Endothelial cell of umbilical vein (primary cell): Measurements from ENCODE around the gene LIMA1. TPM values are rescaled to one million over a fixed set of nuclear protein-coding genes. Genes with fewer than 3 reads are reported as not detected.

ENCODE experiments used
- BruUV-seq: library from RNA; stranded (reverse); fragments of 400-500 nt; replicated peaks from 2 replicates; lab custom pipeline; 2021; lab: Mats Ljungman, UMichigan
- CTCF ChIA-PET: fragments of 300-600, 350-600 bp; sonication (Branson Sonifier 250); formaldehyde crosslinking; loops from one replicate; lab custom pipeline; 2021; ENCODE audit warnings: antibody characterized with exemption, inconsistent platforms; lab: Charles Lee
- POLR2A ChIA-PET: fragments of 300-600, 350-600 bp; sonication (Branson Sonifier 250); formaldehyde crosslinking; loops from one replicate; lab custom pipeline; 2021; ENCODE audit warnings: antibody characterized with exemption, inconsistent platforms; lab: Charles Lee
- DNase-seq: peaks from one replicate; pipeline ENCODE4 v3.0.0-alpha.2; 2011; ENCODE audit warnings: low read depth, low spot score
- FAIRE-seq: peaks from 2 replicates; lab custom pipeline; 2011; peaks lifted over from hg19 to GRCh38; lab: Jason Lieb, UNC
- H2AFZ ChIP-seq: 2 replicates; pipeline ENCODE4 v1.6.0; 2012; ENCODE audit warnings: low read depth, low read length, control low read depth, inconsistent platforms
- H3K27ac ChIP-seq: 2 replicates; pipeline ENCODE4 v1.5.1; 2011; ENCODE audit warnings: low read depth, mild to moderate bottlenecking, control low read depth, low read length, moderate library complexity; ENCODE audit not compliant: insufficient read depth
- H3K27me3 ChIP-seq, 2 experiments: 2 replicates each; pipeline versions ENCODE4 v1.6.0 to v1.6.1; 2011; ENCODE audit warnings: low read length in 2 of 2, mixed read lengths in 1 of 2; ENCODE audit not compliant: control insufficient read depth in 2 of 2, insufficient read depth in 2 of 2
- H3K36me3 ChIP-seq, 2 experiments: 2 replicates in 1 of 2; 3 replicates in 1 of 2; pipeline ENCODE4 v1.5.1; 2011; ENCODE audit warnings: low read length in 2 of 2, mild to moderate bottlenecking in 1 of 2, moderate library complexity in 1 of 2; ENCODE audit not compliant: control insufficient read depth in 2 of 2, insufficient read depth in 2 of 2; ENCODE audit errors: extremely low read depth in 1 of 2
- H3K4me1 ChIP-seq: 3 replicates; pipeline ENCODE4 v1.5.1; 2011; ENCODE audit warnings: mild to moderate bottlenecking, low read length; ENCODE audit not compliant: control insufficient read depth, insufficient read depth; ENCODE audit errors: extremely low read depth
- H3K4me2 ChIP-seq: 2 replicates; pipeline ENCODE4 v1.6.1; 2011; ENCODE audit warnings: low read length, control low read depth, mixed read lengths; ENCODE audit not compliant: insufficient read depth
- H3K4me3 ChIP-seq, 3 experiments: fragments of 200-600 bp in 1 of 3; sonication (generic), shearing (Covaris generic) in 1 of 3; replicated peaks in 1 of 3; 2 replicates each; pipeline ENCODE4 v1.5.1; 2011 to 2016; ENCODE audit warnings: control low read depth in 3 of 3, low read length in 3 of 3, mild to moderate bottlenecking in 2 of 3, inconsistent platforms in 1 of 3, low read depth in 1 of 3, moderate library complexity in 1 of 3; ENCODE audit not compliant: insufficient read depth in 1 of 3
- H3K79me2 ChIP-seq: 2 replicates; pipeline ENCODE4 v1.6.0; 2012; ENCODE audit warnings: low read length, inconsistent platforms; ENCODE audit not compliant: control insufficient read depth, insufficient read depth
- H3K9ac ChIP-seq: replicated peaks from 2 replicates; pipeline ENCODE3; 2011; ENCODE audit warnings: low read length, control low read depth; ENCODE audit not compliant: insufficient read depth; ENCODE audit errors: extremely low read depth
- H3K9me1 ChIP-seq: replicated peaks from 3 replicates; pipeline ENCODE4 v1.6.0; 2011; ENCODE audit warnings: mild to moderate bottlenecking, low read length; ENCODE audit not compliant: control insufficient read depth, insufficient read depth; ENCODE audit errors: extremely low read depth
- H3K9me3 ChIP-seq: replicated peaks from 2 replicates; pipeline ENCODE4 v1.5.1; 2012; ENCODE audit warnings: low read length, inconsistent platforms; ENCODE audit not compliant: control insufficient read depth, insufficient read depth
- H4K20me1 ChIP-seq: replicated peaks from 2 replicates; pipeline ENCODE3; 2011; ENCODE audit warnings: mild to moderate bottlenecking, low read length; ENCODE audit not compliant: control insufficient read depth, insufficient read depth; ENCODE audit errors: extremely low read depth
- EZH2 ChIP-seq: IDR thresholded peaks from 2 replicates; pipeline ENCODE4 v1.6.1; 2012; ENCODE audit warnings: borderline replicate concordance, low read depth, mild to moderate bottlenecking, moderate library complexity, low read length, inconsistent platforms; ENCODE audit not compliant: severe bottlenecking
- FOS ChIP-seq: IDR thresholded peaks from 2 replicates; pipeline ENCODE4 v1.6.1; 2011; ENCODE audit warnings: mild to moderate bottlenecking, low read length, moderate library complexity, borderline replicate concordance; ENCODE audit not compliant: insufficient read depth
- MYC ChIP-seq: IDR thresholded peaks from one replicate; pipeline ENCODE4 v1.6.1; 2011; ENCODE audit warnings: mild to moderate bottlenecking, low read depth, low read length
- POLR2A ChIP-seq: IDR thresholded peaks from 2 replicates; pipeline ENCODE4 v1.6.1; 2012; ENCODE audit warnings: low read depth, mild to moderate bottlenecking, control low read depth, low read length
- POLR2AphosphoS5 ChIP-seq: IDR thresholded peaks from 2 replicates; pipeline ENCODE4 v1.6.1; 2012; ENCODE audit warnings: low read depth, mild to moderate bottlenecking, control low read depth, low read length, moderate library complexity; ENCODE audit not compliant: insufficient read depth
- dilution Hi-C: fragments of 300-500 bp; cut with MboI; formaldehyde crosslinking; loops from one replicate; pipeline ENCODE4 v1.15.0; 2019; ENCODE audit warnings: low sequenced_read_pairs; ENCODE audit not compliant: extremely low pct_ligation_motif_present
- intact Hi-C: fragments of 100-400 bp; cut with micrococcal nuclease; formaldehyde crosslinking; loops from one replicate; pipeline ENCODE4 v1.10.0; 2022
- polyA plus RNA-seq, 4 experiments: library from polyadenylated mRNA; depleted of rRNA in 3 of 4; stranded (reverse) in 3 of 4; unstranded in 1 of 4; fragments of >200 nt; gene quantifications; 2 replicates each; pipeline versions ENCODE4 v1.2.1 to v1.2.3, GENCODE V29; 2011 to 2012; ENCODE audit warnings: missing spikeins in 1 of 4
- total RNA-seq: library from RNA; stranded (reverse); gene quantifications from 2 replicates; pipeline ENCODE4 v1.2.3, GENCODE V29; 2021
- TF ChIP-seq, protein P1 (sequence below), 2 donors: IDR thresholded peaks; 1 replicate in 1 of 2; 2 replicates in 1 of 2; pipeline ENCODE4 v1.5.1; 2011; ENCODE audit warnings: low read length in 2 of 2, mild to moderate bottlenecking in 2 of 2, moderate library complexity in 2 of 2, control low read depth in 1 of 2, inconsistent platforms in 1 of 2, low read depth in 1 of 2; ENCODE audit not compliant: insufficient read depth in 1 of 2; ENCODE audit errors: extremely low read depth in 1 of 2

Gene LIMA1
- total and polyA plus RNA-seq, 2 donors (not counting 3 experiments of a cell fraction or from before 2014, with no cell fraction given): 35.0 to 87.3 TPM

DNA sequence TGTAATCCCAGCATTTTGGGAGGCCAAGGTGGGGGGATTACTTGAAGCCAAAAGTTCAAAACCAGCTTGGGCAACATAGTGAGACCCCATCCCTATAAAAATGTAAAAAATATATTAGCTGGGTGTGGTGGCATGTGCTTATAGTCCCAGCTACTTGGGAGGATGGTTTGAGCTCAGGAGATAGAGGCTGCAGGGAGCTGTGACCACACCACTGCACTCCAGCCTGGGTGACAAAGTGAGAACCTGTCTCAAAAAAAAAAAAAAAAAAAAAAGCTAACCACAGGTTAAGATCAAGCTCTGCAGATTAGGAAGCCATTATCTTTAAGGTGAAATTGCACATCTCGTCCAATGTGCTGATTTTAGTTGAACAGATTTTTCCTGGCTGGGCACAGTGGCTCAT, 92.5 kb downstream of the LIMA1 start:
- Histone ChIP-seq H3K4me3 (no peak overlapping the region), H4K20me1 (no peaks in the 10 kb centered on the region), H3K79me2 (peaks cover 2% of the 10 kb centered on the region), H2AFZ (no peak overlapping the region), H3K27me3 (no peaks in the 10 kb centered on the region), H3K27ac (no peak overlapping the region), H3K9me3 (no peaks in the 10 kb centered on the region), H3K9me1 (no peaks in the 10 kb centered on the region), H3K4me1 (peaks cover 39% of the 10 kb centered on the region), H3K4me2 (no peak overlapping the region), H3K36me3 (peaks cover 11% of the 10 kb centered on the region in 2 experiments), H3K9ac (no peak overlapping the region)
- BruUV-seq: no TSS peak
- TF ChIP-seq, protein P1, sequence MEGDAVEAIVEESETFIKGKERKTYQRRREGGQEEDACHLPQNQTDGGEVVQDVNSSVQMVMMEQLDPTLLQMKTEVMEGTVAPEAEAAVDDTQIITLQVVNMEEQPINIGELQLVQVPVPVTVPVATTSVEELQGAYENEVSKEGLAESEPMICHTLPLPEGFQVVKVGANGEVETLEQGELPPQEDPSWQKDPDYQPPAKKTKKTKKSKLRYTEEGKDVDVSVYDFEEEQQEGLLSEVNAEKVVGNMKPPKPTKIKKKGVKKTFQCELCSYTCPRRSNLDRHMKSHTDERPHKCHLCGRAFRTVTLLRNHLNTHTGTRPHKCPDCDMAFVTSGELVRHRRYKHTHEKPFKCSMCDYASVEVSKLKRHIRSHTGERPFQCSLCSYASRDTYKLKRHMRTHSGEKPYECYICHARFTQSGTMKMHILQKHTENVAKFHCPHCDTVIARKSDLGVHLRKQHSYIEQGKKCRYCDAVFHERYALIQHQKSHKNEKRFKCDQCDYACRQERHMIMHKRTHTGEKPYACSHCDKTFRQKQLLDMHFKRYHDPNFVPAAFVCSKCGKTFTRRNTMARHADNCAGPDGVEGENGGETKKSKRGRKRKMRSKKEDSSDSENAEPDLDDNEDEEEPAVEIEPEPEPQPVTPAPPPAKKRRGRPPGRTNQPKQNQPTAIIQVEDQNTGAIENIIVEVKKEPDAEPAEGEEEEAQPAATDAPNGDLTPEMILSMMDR (IDR thresholded peaks at IDR 0.05; ENCODE audit: extremely low read depth in 1 of 2, insufficient read depth in 1 of 2, low read depth in 1 of 2, low read length in 2 of 2): no peak
- TF ChIP-seq POLR2A (no peak), FOS (no peak), POLR2AphosphoS5 (no peak), MYC (no peak), EZH2 (no peak)
- intact Hi-C loops: no loop called here
- CTCF ChIA-PET: interaction anchor here (0.7 to 1.0 kb wide), 2 partner anchors 15 to 30 kb away, joined by 3 read pairs; no protein-coding TSS in a partner anchor
- DNase-seq (no peak), FAIRE-seq (no peak)
- POLR2A ChIA-PET: no interaction called here
- dilution Hi-C loops: no loop called here
